HEK293T (cell line): Measurements from ENCODE around the gene CACYBP.

Source experiments
- CTCF ChIA-PET: fragments of 350-600 bp; formaldehyde crosslinking; extraction: SDS; loops from one replicate; lab custom pipeline; 2021; ENCODE audit warnings: antibody characterized with exemption, inconsistent platforms; lab: Yijun Ruan, JAX
- POLR2A ChIA-PET: fragments of 350-600 bp; formaldehyde crosslinking; extraction: SDS; loops from one replicate; lab custom pipeline; 2020; ENCODE audit warnings: antibody characterized with exemption, inconsistent platforms; lab: Yijun Ruan, JAX
- DNase-seq: peaks from one replicate; pipeline ENCODE4 v3.0.0; 2012; ENCODE audit warnings: mixed read lengths; ENCODE audit errors: extremely low spot score
- ARNT ChIP-seq: fragments of 450-650 bp; IDR thresholded peaks from 2 replicates; pipeline ENCODE4 v1.6.1; 2017; ENCODE audit warnings: mild to moderate bottlenecking
- BHLHE40 ChIP-seq: fragments of 450-650 bp; IDR thresholded peaks from 2 replicates; pipeline ENCODE4 v1.6.1; 2016; ENCODE audit warnings: mild to moderate bottlenecking, moderate library complexity, borderline replicate concordance
- CTBP1 ChIP-seq: fragments of 450-650 bp; IDR thresholded peaks from 2 replicates; pipeline ENCODE4 v1.6.1; 2016; ENCODE audit warnings: borderline replicate concordance
- ELF4 ChIP-seq: fragments of 450-650 bp; IDR thresholded peaks from 2 replicates; pipeline ENCODE4 v1.6.1; 2017; ENCODE audit warnings: antibody characterized with exemption
- FOXA1 ChIP-seq: fragments of 450-650 bp; IDR thresholded peaks from 2 replicates; pipeline ENCODE4 v1.6.1; 2016; ENCODE audit warnings: mild to moderate bottlenecking
- FOXK2 ChIP-seq: fragments of 450-650 bp; IDR thresholded peaks from 2 replicates; pipeline ENCODE4 v1.6.1; 2016; ENCODE audit warnings: mild to moderate bottlenecking
- FOXM1 ChIP-seq: fragments of 450-650 bp; IDR thresholded peaks from 2 replicates; pipeline ENCODE4 v1.6.1; 2017; ENCODE audit warnings: mild to moderate bottlenecking, borderline replicate concordance
- HDGF ChIP-seq: fragments of 450-650 bp; IDR thresholded peaks from 2 replicates; pipeline ENCODE4 v1.6.1; 2017; ENCODE audit warnings: antibody characterized with exemption, borderline replicate concordance
- L3MBTL2 ChIP-seq: fragments of 450-650 bp; conservative IDR thresholded peaks from 2 replicates; pipeline ENCODE4 v1.6.1; 2016; ENCODE audit warnings: mild to moderate bottlenecking
- LEF1 ChIP-seq: fragments of 450-650 bp; IDR thresholded peaks from 2 replicates; pipeline ENCODE4 v1.6.1; 2017; ENCODE audit warnings: mild to moderate bottlenecking, borderline replicate concordance
- NFRKB ChIP-seq: fragments of 450-650 bp; IDR thresholded peaks from 2 replicates; pipeline ENCODE4 v1.6.1; 2016; ENCODE audit warnings: mild to moderate bottlenecking, moderate library complexity
- PKNOX1 ChIP-seq: fragments of 450-650 bp; IDR thresholded peaks from 2 replicates; pipeline ENCODE4 v1.6.1; 2016
- SP1 ChIP-seq: fragments of 450-650 bp; IDR thresholded peaks from 2 replicates; pipeline ENCODE4 v1.6.1; 2017
- SUZ12 ChIP-seq: fragments of 450-650 bp; IDR thresholded peaks from 2 replicates; pipeline ENCODE4 v1.6.1; 2016; ENCODE audit warnings: mild to moderate bottlenecking
- TARDBP ChIP-seq: fragments of 450-650 bp; IDR thresholded peaks from 2 replicates; pipeline ENCODE4 v1.6.1; 2016
- ZNF384 ChIP-seq: fragments of 450-650 bp; IDR thresholded peaks from 2 replicates; pipeline ENCODE4 v1.6.1; 2016

The CACYBP gene

GRCh38 chr1:174999936-175000696 is at the start of gene CACYBP:
Gene CACYBP, plus strand, starts transcription at chr1:174999947. Its CDS starts 234 bp downstream, at chr1:175000181.
- no peak for TF ChIP-seq CTBP1
- TF ChIP-seq L3MBTL2: peak; percentile 91
- TF ChIP-seq PKNOX1: no peak
- TF ChIP-seq HDGF: no peak
- no peak for TF ChIP-seq ZNF384
- TF ChIP-seq ARNT: no peak
- DNase-seq: no peak
- ChIA-PET POLR2A (interaction anchor here (0.6 to 3.2 kb wide), 15 partner anchors 8 to 1176 kb away, joined by 3 to 43 read pairs (median 4); partner anchors contain the start of gene MRPS14), CTCF (no interaction called here)

DNA sequence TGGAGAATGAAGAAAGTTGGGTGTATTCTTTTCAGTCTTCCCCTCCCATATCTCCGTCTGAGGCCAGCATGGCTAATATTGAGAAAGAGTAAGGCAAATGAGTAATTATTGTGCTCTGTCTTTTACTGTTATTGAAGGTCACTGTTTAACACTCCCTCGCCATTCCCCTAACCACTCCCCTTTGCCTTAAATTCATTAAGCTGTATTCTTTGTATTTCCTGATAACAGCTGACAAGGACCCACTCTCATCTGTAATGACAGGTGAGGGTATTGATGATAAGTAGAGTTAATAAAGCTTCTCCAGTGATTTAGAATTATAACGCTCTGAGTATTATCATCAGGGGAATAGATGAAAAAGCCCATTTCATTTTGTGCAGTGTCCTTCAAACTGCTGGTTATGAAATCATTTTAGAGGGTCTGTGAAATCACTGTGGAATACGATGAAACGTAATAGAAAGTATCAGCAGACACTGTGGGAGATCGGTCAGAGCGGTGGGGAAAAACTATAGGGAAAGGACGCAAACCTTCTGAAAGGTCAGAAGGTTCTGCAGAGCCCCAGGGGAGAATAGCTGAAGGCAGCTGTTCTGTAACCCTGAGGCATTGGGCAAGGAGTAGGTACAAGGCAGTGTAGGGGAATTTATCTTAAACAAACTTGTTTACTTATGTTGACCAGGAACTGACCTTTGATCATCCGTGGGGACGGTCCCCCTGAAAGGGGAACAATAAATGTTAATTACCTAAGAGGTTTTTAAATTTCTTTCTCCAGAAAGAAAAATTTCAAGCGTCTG is 46.3 kb upstream of the CACYBP start:
- TF ChIP-seq FOXM1 (no peak), SUZ12 (no peak), TARDBP (no peak), FOXA1 (no peak), BHLHE40 (no peak), PKNOX1 (no peak), HDGF (no peak), FOXK2 (no peak), CTBP1 (no peak), LEF1 (no peak), ELF4 (no peak), L3MBTL2 (no peak), ARNT (no peak), NFRKB (no peak), ZNF384 (no peak), SP1 (no peak)
- DNase-seq: no peak
- CTCF ChIA-PET: interaction anchor here (0.6 to 1.6 kb wide), 2 partner anchors 45 to 83 kb away, joined by 3 read pairs; no protein-coding TSS in a partner anchor
- POLR2A ChIA-PET: interaction anchor here (1.5 kb wide), 1 partner anchor 46 kb away, joined by 6 read pairs; the partner anchor contains the start of gene CACYBP

DNA sequence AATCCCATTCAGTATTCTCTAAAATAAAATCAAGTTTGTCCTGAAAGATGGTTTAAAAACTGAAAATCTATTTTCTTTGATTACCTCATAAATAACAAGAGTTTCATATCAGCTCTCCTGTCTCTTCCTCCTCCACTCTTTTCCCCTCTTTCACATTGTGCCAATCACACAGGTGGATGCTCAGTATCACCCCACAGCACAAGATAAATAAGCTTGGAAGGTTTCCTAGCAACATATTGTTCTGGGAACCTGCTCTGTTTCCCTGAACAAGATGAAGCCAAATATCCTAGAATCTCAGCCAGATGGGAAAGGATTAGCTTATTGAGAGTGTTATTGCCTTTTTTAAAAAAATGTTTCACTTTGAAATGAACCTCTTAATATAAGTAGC is 45.7 kb upstream of the CACYBP start:
- CTCF ChIA-PET: interaction anchor here (0.6 to 1.6 kb wide), 3 partner anchors 45 to 1235 kb away, joined by 3 to 4 read pairs (median 3); no protein-coding TSS in a partner anchor
- TF ChIP-seq FOXK2 (no peak), ELF4 (no peak), FOXA1 (no peak), FOXM1 (no peak), LEF1 (no peak), ZNF384 (no peak), NFRKB (no peak), SUZ12 (no peak), PKNOX1 (no peak), BHLHE40 (no peak), SP1 (no peak), CTBP1 (no peak), HDGF (no peak), ARNT (no peak), TARDBP (no peak), L3MBTL2 (no peak)
- POLR2A ChIA-PET: interaction anchor here (1.5 kb wide), 1 partner anchor 46 kb away, joined by 6 read pairs; the partner anchor contains the start of gene CACYBP
- DNase-seq: no peak

- no peak for DNase-seq
- no peak for TF ChIP-seq FOXM1
- TF ChIP-seq PKNOX1: no peak
- TF ChIP-seq FOXA1: no peak
- no peak for TF ChIP-seq HDGF
- TF ChIP-seq ARNT: no peak
- TF ChIP-seq ZNF384: no peak
- no peak for TF ChIP-seq LEF1
- TF ChIP-seq SP1: no peak
- no peak for TF ChIP-seq SUZ12
- no peak for TF ChIP-seq FOXK2
- TF ChIP-seq TARDBP: no peak
- TF ChIP-seq CTBP1: no peak
- no peak for TF ChIP-seq ELF4
- TF ChIP-seq NFRKB: no peak
- no peak for TF ChIP-seq L3MBTL2
- CTCF ChIA-PET: interaction anchor here (0.6 to 1.6 kb wide), 2 partner anchors 44 to 1236 kb away, joined by 3 to 4 read pairs; no protein-coding TSS in a partner anchor
- POLR2A ChIA-PET: interaction anchor here (1.5 kb wide), 1 partner anchor 45 kb away, joined by 6 read pairs; the partner anchor contains the start of gene CACYBP
These were observed 44.8 kb upstream of the CACYBP start for GRCh38 chr1:174954671-174955669.
